ENCODE measurements around the gene SGIP1.

SGIP1 gene

DNA sequence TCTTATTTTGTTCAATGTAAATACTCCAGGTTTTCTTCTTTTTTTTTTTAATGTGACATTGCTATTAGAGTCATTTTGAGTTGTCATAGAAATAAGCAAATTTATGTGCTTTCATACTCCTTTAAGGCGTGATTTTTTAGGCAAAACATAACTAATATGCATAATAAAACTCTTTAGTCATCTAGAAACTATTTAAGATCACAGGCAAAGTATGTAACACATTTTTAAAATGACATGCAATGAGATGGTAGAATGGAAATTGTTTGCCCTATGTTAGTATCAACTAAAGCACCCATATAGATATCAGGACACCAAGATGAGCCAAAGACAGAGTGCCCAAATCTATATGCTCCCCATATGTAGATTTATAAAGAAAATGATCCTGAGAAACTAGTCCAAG lies 41.5 kb upstream of the SGIP1 start:
- H3K79me2 ChIP-seq (ENCODE audit: insufficient read depth, low read depth): no peaks in the 10 kb centered on the region
- H3K4me3 ChIP-seq (IDR thresholded peaks at IDR 0.05; ENCODE audit: insufficient read depth, low read depth, low read length): no peak overlapping the region
- no peaks in the 10 kb centered on the region for H3K36me3 ChIP-seq (ENCODE audit: insufficient read depth)
- TF ChIP-seq, protein P1, sequence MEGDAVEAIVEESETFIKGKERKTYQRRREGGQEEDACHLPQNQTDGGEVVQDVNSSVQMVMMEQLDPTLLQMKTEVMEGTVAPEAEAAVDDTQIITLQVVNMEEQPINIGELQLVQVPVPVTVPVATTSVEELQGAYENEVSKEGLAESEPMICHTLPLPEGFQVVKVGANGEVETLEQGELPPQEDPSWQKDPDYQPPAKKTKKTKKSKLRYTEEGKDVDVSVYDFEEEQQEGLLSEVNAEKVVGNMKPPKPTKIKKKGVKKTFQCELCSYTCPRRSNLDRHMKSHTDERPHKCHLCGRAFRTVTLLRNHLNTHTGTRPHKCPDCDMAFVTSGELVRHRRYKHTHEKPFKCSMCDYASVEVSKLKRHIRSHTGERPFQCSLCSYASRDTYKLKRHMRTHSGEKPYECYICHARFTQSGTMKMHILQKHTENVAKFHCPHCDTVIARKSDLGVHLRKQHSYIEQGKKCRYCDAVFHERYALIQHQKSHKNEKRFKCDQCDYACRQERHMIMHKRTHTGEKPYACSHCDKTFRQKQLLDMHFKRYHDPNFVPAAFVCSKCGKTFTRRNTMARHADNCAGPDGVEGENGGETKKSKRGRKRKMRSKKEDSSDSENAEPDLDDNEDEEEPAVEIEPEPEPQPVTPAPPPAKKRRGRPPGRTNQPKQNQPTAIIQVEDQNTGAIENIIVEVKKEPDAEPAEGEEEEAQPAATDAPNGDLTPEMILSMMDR (conservative IDR thresholded peaks at IDR 0.05; ENCODE audit: low read depth, low read length): no peak
- H2AFZ ChIP-seq (ENCODE audit: low read depth): no peak overlapping the region
- H4K20me1 ChIP-seq (ENCODE audit: insufficient read depth): no peaks in the 10 kb centered on the region
- H3K4me2 ChIP-seq: no peak overlapping the region
- H3K4me1 ChIP-seq (ENCODE audit: low read depth, poor library complexity, severe bottlenecking): no peaks in the 10 kb centered on the region
- no peak overlapping the region for H3K9ac ChIP-seq
- H3K27ac ChIP-seq: no peak overlapping the region
- no peaks in the 10 kb centered on the region for H3K27me3 ChIP-seq (ENCODE audit: insufficient read depth, low read depth)

- Histone ChIP-seq H4K20me1 (ENCODE audit: insufficient read depth) (no peaks in the 10 kb centered on the region), H3K27me3 (ENCODE audit: insufficient read depth, low read depth) (no peaks in the 10 kb centered on the region), H3K27ac (no peak overlapping the region), H3K4me3 (IDR thresholded peaks at IDR 0.05; ENCODE audit: insufficient read depth, low read depth, low read length) (no peak overlapping the region), H3K79me2 (ENCODE audit: insufficient read depth, low read depth) (no peaks in the 10 kb centered on the region), H3K9ac (no peak overlapping the region), H3K4me1 (ENCODE audit: low read depth, poor library complexity, severe bottlenecking) (no peaks in the 10 kb centered on the region), H3K4me2 (no peak overlapping the region), H2AFZ (ENCODE audit: low read depth) (no peak overlapping the region), H3K36me3 (ENCODE audit: insufficient read depth) (no peaks in the 10 kb centered on the region)
- TF ChIP-seq, protein P1 (conservative IDR thresholded peaks at IDR 0.05; ENCODE audit: low read depth, low read length): no peak
These were observed 40.2 kb upstream of the SGIP1 start for GRCh38 chr1:66493731-66494130.

DNA sequence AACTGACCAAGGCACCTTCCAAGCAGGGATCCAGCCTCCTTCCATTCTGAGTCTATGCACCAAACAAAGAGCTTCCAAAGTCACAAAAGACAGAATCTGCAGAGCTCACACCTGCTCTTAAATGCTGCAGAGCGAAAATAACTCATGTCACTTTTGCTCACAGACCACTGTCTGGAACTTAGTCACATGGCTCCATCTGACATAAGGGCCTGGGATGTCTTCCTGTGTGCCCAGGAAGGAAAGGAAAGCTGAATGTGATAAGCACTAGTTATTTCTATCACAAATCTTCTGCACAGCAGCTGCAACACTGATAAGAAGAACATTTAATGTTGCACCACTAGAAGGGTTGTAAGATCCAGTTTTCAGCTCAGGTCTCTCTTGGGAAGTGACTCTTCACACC lies 39.5 kb upstream of the SGIP1 start:
- Histone ChIP-seq H3K79me2 (ENCODE audit: insufficient read depth, low read depth) (no peaks in the 10 kb centered on the region), H4K20me1 (ENCODE audit: insufficient read depth) (no peaks in the 10 kb centered on the region), H3K4me2 (no peak overlapping the region), H3K27ac (no peak overlapping the region), H3K27me3 (ENCODE audit: insufficient read depth, low read depth) (no peaks in the 10 kb centered on the region), H3K36me3 (ENCODE audit: insufficient read depth) (no peaks in the 10 kb centered on the region), H3K4me1 (ENCODE audit: low read depth, poor library complexity, severe bottlenecking) (no peaks in the 10 kb centered on the region), H3K9ac (no peak overlapping the region), H3K4me3 (IDR thresholded peaks at IDR 0.05; ENCODE audit: insufficient read depth, low read depth, low read length) (no peak overlapping the region), H2AFZ (ENCODE audit: low read depth) (no peak overlapping the region)
- TF ChIP-seq, protein P1 (conservative IDR thresholded peaks at IDR 0.05; ENCODE audit: low read depth, low read length): no peak

- Histone ChIP-seq H3K9ac (no peak overlapping the region), H2AFZ (ENCODE audit: low read depth) (no peak overlapping the region), H3K4me3 (IDR thresholded peaks at IDR 0.05; ENCODE audit: insufficient read depth, low read depth, low read length) (no peak overlapping the region), H3K79me2 (ENCODE audit: insufficient read depth, low read depth) (no peaks in the 10 kb centered on the region), H3K4me2 (no peak overlapping the region), H3K27me3 (ENCODE audit: insufficient read depth, low read depth) (no peaks in the 10 kb centered on the region), H3K27ac (no peak overlapping the region), H4K20me1 (ENCODE audit: insufficient read depth) (no peaks in the 10 kb centered on the region), H3K36me3 (ENCODE audit: insufficient read depth) (no peaks in the 10 kb centered on the region), H3K4me1 (ENCODE audit: low read depth, poor library complexity, severe bottlenecking) (no peaks in the 10 kb centered on the region)
- TF ChIP-seq, protein P1 (conservative IDR thresholded peaks at IDR 0.05; ENCODE audit: low read depth, low read length): no peak
These were observed 38.5 kb upstream of the SGIP1 start for GRCh38 chr1:66495495-66495894.
